Keratinocyte (primary cell): Measurements from ENCODE around the gene WBP2NL. TPM values are rescaled to one million over a fixed set of nuclear protein-coding genes. Genes with fewer than 3 reads are reported as not detected.

Source experiments
- DNase-seq: peaks from one replicate; pipeline ENCODE4 v3.0.0-alpha.2; 2011; ENCODE audit warnings: low read depth, missing footprints, low spot score
- FAIRE-seq: peaks from 2 replicates; lab custom pipeline; 2011; peaks lifted over from hg19 to GRCh38; lab: Jason Lieb, UNC
- H2AFZ ChIP-seq: 2 replicates; pipeline ENCODE4 v1.6.0; 2012; ENCODE audit warnings: low read length, control low read depth, inconsistent platforms; ENCODE audit not compliant: control insufficient read depth
- H3K27ac ChIP-seq: 2 replicates; pipeline ENCODE4 v1.5.1; 2011; ENCODE audit warnings: low read length; ENCODE audit not compliant: control insufficient read depth, insufficient read depth
- H3K27me3 ChIP-seq: 3 replicates; pipeline ENCODE4 v1.6.0; 2011; ENCODE audit warnings: low read length; ENCODE audit not compliant: control insufficient read depth, insufficient read depth; ENCODE audit errors: extremely low read depth
- H3K36me3 ChIP-seq, 2 experiments: 2 replicates in 1 of 2; 3 replicates in 1 of 2; pipeline ENCODE4 v1.5.1; 2011; ENCODE audit warnings: low read length in 2 of 2, mild to moderate bottlenecking in 1 of 2; ENCODE audit not compliant: control insufficient read depth in 2 of 2, insufficient read depth in 2 of 2; ENCODE audit errors: extremely low read depth in 1 of 2
- H3K4me1 ChIP-seq: 3 replicates; pipeline ENCODE4 v1.5.1; 2011; ENCODE audit warnings: low read length; ENCODE audit not compliant: control insufficient read depth, insufficient read depth; ENCODE audit errors: extremely low read depth
- H3K4me2 ChIP-seq: 3 replicates; pipeline ENCODE4 v1.6.0; 2011; ENCODE audit warnings: low read depth, low read length; ENCODE audit not compliant: control insufficient read depth, insufficient read depth; ENCODE audit errors: extremely low read depth
- H3K4me3 ChIP-seq, 3 experiments: fragments of 200-600 bp in 1 of 3; sonication (generic) in 1 of 3; 2 replicates in 2 of 3; 3 replicates in 1 of 3; pipeline ENCODE4 v1.5.1; 2011 to 2016; ENCODE audit warnings: low read length in 3 of 3, mild to moderate bottlenecking in 3 of 3, control low read depth in 2 of 3, inconsistent platforms in 1 of 3, low read depth in 1 of 3, mixed read lengths in 1 of 3, mixed run types in 1 of 3, moderate library complexity in 1 of 3; ENCODE audit not compliant: control insufficient read depth in 2 of 3, insufficient read depth in 2 of 3; ENCODE audit errors: extremely low read depth in 1 of 3
- H3K79me2 ChIP-seq: 2 replicates; pipeline ENCODE4 v1.6.0; 2012; ENCODE audit warnings: low read length; ENCODE audit not compliant: control insufficient read depth, insufficient read depth
- H3K9ac ChIP-seq: 3 replicates; pipeline ENCODE4 v1.6.0; 2011; ENCODE audit warnings: low read length; ENCODE audit not compliant: control insufficient read depth, insufficient read depth; ENCODE audit errors: extremely low read depth
- H3K9me1 ChIP-seq: 3 replicates; pipeline ENCODE4 v1.6.0; 2011; ENCODE audit warnings: low read length; ENCODE audit not compliant: control insufficient read depth, insufficient read depth; ENCODE audit errors: extremely low read depth
- H3K9me3 ChIP-seq: 2 replicates; pipeline ENCODE4 v1.5.1; 2012; ENCODE audit warnings: low read depth, low read length; ENCODE audit not compliant: control insufficient read depth
- H4K20me1 ChIP-seq: 3 replicates; pipeline ENCODE4 v1.6.0; 2011; ENCODE audit warnings: low read length; ENCODE audit not compliant: control insufficient read depth, insufficient read depth; ENCODE audit errors: extremely low read depth
- EZH2 ChIP-seq: IDR thresholded peaks from one replicate; pipeline ENCODE4 v1.6.1; 2012; ENCODE audit warnings: inconsistent platforms, mild to moderate bottlenecking, low read length, moderate library complexity
- dilution Hi-C: fragments of 300-500 bp; cut with MboI; formaldehyde crosslinking; loops from one replicate; pipeline ENCODE4 v1.7.0; 2020; ENCODE audit warnings: low sequenced_read_pairs; ENCODE audit not compliant: extremely low pct_ligation_motif_present
- polyA plus RNA-seq, 5 experiments: library from polyadenylated mRNA; depleted of rRNA in 3 of 5; stranded (reverse) in 3 of 5; stranded (forward) in 1 of 5; unstranded in 1 of 5; fragments of >200 nt; gene quantifications; 1 replicate in 1 of 5; 2 replicates in 3 of 5; 3 replicates in 1 of 5; pipeline versions ENCODE4 v1.2.1 to v1.2.3, GENCODE V29; 2011 to 2012; ENCODE audit warnings: missing spikeins in 2 of 5, low read depth in 1 of 5, low replicate concordance in 1 of 5
- TF ChIP-seq, protein P1 (sequence below), 3 experiments: IDR thresholded peaks in 1 of 3; conservative IDR thresholded peaks in 1 of 3; optimal IDR thresholded peaks in 1 of 3; 2 replicates in 2 of 3; 3 replicates in 1 of 3; pipeline versions ENCODE3 to v1.5.1; 2011; ENCODE audit warnings: low read length in 3 of 3, mild to moderate bottlenecking in 3 of 3, moderate library complexity in 2 of 3, control low read depth in 1 of 3, inconsistent platforms in 1 of 3; ENCODE audit not compliant: insufficient read depth in 2 of 3; ENCODE audit errors: extremely low read depth in 1 of 3

Gene WBP2NL
- polyA plus RNA-seq, 1 donor (not counting 4 experiments of a cell fraction or from before 2014, with no cell fraction given): 0.07 TPM

GRCh38 chr22:41949297-41949965 is 49.2 kb upstream of the WBP2NL start:
- peaks cover 14% of the 10 kb centered on the region for H3K4me1 ChIP-seq
- peaks cover 9% of the 10 kb centered on the region for H3K79me2 ChIP-seq
- no peak overlapping the region for H2AFZ ChIP-seq
- no peaks in the 10 kb centered on the region for H3K36me3 ChIP-seq
- FAIRE-seq (no peak), DNase-seq (no peak)
- TF ChIP-seq, protein P1, sequence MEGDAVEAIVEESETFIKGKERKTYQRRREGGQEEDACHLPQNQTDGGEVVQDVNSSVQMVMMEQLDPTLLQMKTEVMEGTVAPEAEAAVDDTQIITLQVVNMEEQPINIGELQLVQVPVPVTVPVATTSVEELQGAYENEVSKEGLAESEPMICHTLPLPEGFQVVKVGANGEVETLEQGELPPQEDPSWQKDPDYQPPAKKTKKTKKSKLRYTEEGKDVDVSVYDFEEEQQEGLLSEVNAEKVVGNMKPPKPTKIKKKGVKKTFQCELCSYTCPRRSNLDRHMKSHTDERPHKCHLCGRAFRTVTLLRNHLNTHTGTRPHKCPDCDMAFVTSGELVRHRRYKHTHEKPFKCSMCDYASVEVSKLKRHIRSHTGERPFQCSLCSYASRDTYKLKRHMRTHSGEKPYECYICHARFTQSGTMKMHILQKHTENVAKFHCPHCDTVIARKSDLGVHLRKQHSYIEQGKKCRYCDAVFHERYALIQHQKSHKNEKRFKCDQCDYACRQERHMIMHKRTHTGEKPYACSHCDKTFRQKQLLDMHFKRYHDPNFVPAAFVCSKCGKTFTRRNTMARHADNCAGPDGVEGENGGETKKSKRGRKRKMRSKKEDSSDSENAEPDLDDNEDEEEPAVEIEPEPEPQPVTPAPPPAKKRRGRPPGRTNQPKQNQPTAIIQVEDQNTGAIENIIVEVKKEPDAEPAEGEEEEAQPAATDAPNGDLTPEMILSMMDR (optimal IDR thresholded peaks at IDR 0.05 in 1 of 3, IDR thresholded peaks at IDR 0.05 in 1 of 3, conservative IDR thresholded peaks at IDR 0.05 in 1 of 3; ENCODE audit: extremely low read depth in 1 of 3, insufficient read depth in 2 of 3, low read length in 3 of 3): no peak
- no peak for TF ChIP-seq EZH2
- no peaks in the 10 kb centered on the region for H3K9me3 ChIP-seq
- H3K9ac ChIP-seq: no peak overlapping the region
- H3K27me3 ChIP-seq: no peaks in the 10 kb centered on the region
- H3K4me2 ChIP-seq: no peak overlapping the region
- dilution Hi-C loops: no loop called here
- H3K4me3 ChIP-seq: no peak overlapping the region
- H3K27ac ChIP-seq: no peak overlapping the region
- H4K20me1 ChIP-seq: no peaks in the 10 kb centered on the region
- H3K9me1 ChIP-seq: no peaks in the 10 kb centered on the region

- Histone ChIP-seq H2AFZ (no peak within 1 kb of the TSS), H3K9me3 (no peaks in the 10 kb centered on the region), H3K27ac (no peak within 1 kb of the TSS), H4K20me1 (no peaks in the 10 kb centered on the region), H3K4me2 (no peak within 1 kb of the TSS), H3K4me3 (no peak within 1 kb of the TSS), H3K4me1 (peaks cover 4% of the 10 kb centered on the region), H3K79me2 (no peaks in the 10 kb centered on the region), H3K27me3 (no peaks in the 10 kb centered on the region), H3K36me3 (no peaks in the 10 kb centered on the region), H3K9me1 (no peaks in the 10 kb centered on the region), H3K9ac (no peak within 1 kb of the TSS)
- no peak for DNase-seq
- no peak for FAIRE-seq
- TF ChIP-seq EZH2: no peak
- TF ChIP-seq, protein P1 (optimal IDR thresholded peaks at IDR 0.05 in 1 of 3, IDR thresholded peaks at IDR 0.05 in 1 of 3, conservative IDR thresholded peaks at IDR 0.05 in 1 of 3; ENCODE audit: extremely low read depth in 1 of 3, insufficient read depth in 2 of 3, low read length in 3 of 3): no peak
- dilution Hi-C loops: no loop called here
Measured at GRCh38 chr22:41951898-41952474, 46.6 kb upstream of the WBP2NL start, which contains the start of gene SMIM45. TSS of gene SMIM45 (plus strand) at chr22:41952150.
